T-helper 22 cell (primary cell): ENCODE measurements around the gene PRDM13.
"Not testable (repeated sequence)": the region's sequence is repeated elsewhere in the genome, so short reads cannot be mapped to it uniquely, and the experiment has no call there.

ENCODE experiments used
- DNase-seq: peaks from one replicate; pipeline ENCODE4 v3.0.0-alpha.2; 2020; ENCODE audit warnings: low read depth

The PRDM13 gene

GRCh38 chr6:99629293-99629692 is 22.7 kb downstream of the PRDM13 start:
- no peak for DNase-seq

DNA sequence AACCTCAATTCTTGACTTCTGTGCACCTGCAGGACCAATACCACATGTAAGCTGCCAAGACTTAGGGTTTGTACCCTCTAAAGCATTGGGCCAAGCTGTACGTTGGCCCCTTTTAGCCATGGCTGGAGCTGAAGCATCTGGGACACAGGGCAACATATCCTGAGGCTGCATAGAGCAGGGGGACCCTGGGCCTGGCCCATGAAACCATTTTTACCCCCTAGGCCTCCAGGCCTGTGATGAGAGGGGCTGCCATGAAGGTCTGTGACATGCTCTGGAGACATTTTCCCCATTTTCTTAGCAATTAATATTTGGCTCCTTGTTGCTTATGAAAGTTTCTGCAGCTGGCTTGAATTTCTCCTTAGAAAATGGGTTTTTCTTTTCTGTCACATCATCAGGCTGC is 31.0 kb downstream of the PRDM13 start:
- DNase-seq = no peak

GRCh38 chr6:99638358-99638757 is 31.7 kb downstream of the PRDM13 start:
- not testable (repeated sequence) for DNase-seq

GRCh38 chr6:99641270-99641669 is 34.6 kb downstream of the PRDM13 start:
- DNase-seq = no peak

- DNase-seq = no peak
These were observed 39.4 kb downstream of the PRDM13 start for GRCh38 chr6:99645986-99646385.

- DNase-seq = not testable (repeated sequence)
These were observed 43.5 kb downstream of the PRDM13 start for GRCh38 chr6:99650091-99650571.

GRCh38 chr6:99660206-99660605 is 53.6 kb downstream of the PRDM13 start:
- no peak for DNase-seq

- no peak for DNase-seq
These were observed 55.2 kb downstream of the PRDM13 start for GRCh38 chr6:99661870-99662269.

DNA sequence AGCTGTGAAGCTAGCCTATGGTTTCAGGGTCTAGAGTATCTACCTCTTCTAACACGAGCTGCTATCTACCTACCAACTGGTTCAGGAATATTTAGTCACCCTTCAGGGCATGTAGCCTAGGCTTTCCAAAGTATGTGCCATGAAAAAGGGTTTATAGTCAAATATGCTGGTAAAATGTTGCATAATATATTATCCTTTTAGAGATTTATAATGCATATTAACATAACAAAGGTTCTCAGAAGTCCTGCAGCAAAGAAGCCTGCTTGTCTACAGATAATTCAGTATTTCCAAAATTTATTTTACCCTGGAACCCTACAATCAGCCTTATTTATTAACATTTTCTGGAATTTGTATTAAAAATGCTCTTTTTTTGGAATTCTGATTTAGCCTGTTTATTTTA is 56.0 kb downstream of the PRDM13 start:
- DNase-seq = no peak
